OCI-LY3 (cell line): Measurements from ENCODE around the gene PTPRT.

Experiments
- H2AFZ ChIP-seq: fragments of 200-600, 300-600 bp; shearing (Covaris generic); 2 replicates; pipeline ENCODE4 v1.6.0; 2014; ENCODE audit warnings: antibody characterized with exemption, low read depth, low read length
- H3K27ac ChIP-seq: fragments of 200-600, 300-600 bp; sonication (generic); 2 replicates; pipeline ENCODE4 v1.5.1; 2014; ENCODE audit warnings: mild to moderate bottlenecking, low read length, moderate library complexity, mixed read lengths
- H3K27me3 ChIP-seq: fragments of 200-600, 300-600 bp; sonication (generic); 2 replicates; pipeline ENCODE4 v1.6.1; 2014; ENCODE audit warnings: low read depth, low read length, mixed read lengths
- H3K36me3 ChIP-seq: fragments of 200-600, 300-600 bp; sonication (generic); replicated peaks from 2 replicates; pipeline ENCODE3; 2014; ENCODE audit warnings: low read depth, low read length, mixed read lengths
- H3K4me1 ChIP-seq: fragments of 300-600, 200-600 bp; sonication (generic); 2 replicates; pipeline ENCODE4 v1.6.1; 2014; ENCODE audit warnings: low read length, mixed read lengths
- H3K4me2 ChIP-seq: fragments of 200-600, 300-600 bp; sonication (generic); 2 replicates; pipeline ENCODE4 v1.6.1; 2014; ENCODE audit warnings: low read length, mixed read lengths
- H3K4me3 ChIP-seq: fragments of 300-600, 200-600 bp; sonication (generic); 2 replicates; pipeline ENCODE4 v1.5.1; 2014; ENCODE audit warnings: antibody characterized with exemption, mild to moderate bottlenecking, low read length, moderate library complexity
- H3K79me2 ChIP-seq: fragments of 300-600, 200-600 bp; shearing (Covaris generic); 2 replicates; pipeline ENCODE4 v1.6.1; 2014; ENCODE audit warnings: mild to moderate bottlenecking, low read length, mixed read lengths
- H3K9ac ChIP-seq: fragments of 300-600, 200-600 bp; shearing (Covaris generic); 2 replicates; pipeline ENCODE4 v1.6.0; 2014; ENCODE audit warnings: mild to moderate bottlenecking, low read length, moderate library complexity
- H3K9me3 ChIP-seq: fragments of 200-600, 300-600 bp; shearing (Covaris generic); 2 replicates; pipeline ENCODE4 v1.6.1; 2014; ENCODE audit warnings: low read length, mixed read lengths; ENCODE audit not compliant: insufficient read depth
- H4K20me1 ChIP-seq: fragments of 200-600, 300-600 bp; sonication (generic); 2 replicates; pipeline ENCODE4 v1.6.1; 2016; ENCODE audit warnings: low read length, mixed read lengths; ENCODE audit not compliant: insufficient read depth
- EZH2phosphoT487 ChIP-seq: fragments of 200-600 bp; shearing (Covaris generic); IDR thresholded peaks from 2 replicates; pipeline ENCODE4 v1.6.1; 2018; ENCODE audit warnings: antibody characterized with exemption, mixed run types, low read depth
- TF ChIP-seq, protein P1 (sequence below): fragments of 200-600, 300-600 bp; sonication (generic); IDR thresholded peaks from 2 replicates; pipeline ENCODE4 v1.5.1; 2014; ENCODE audit warnings: antibody characterized with exemption, low read length, low read depth

PTPRT gene

DNA sequence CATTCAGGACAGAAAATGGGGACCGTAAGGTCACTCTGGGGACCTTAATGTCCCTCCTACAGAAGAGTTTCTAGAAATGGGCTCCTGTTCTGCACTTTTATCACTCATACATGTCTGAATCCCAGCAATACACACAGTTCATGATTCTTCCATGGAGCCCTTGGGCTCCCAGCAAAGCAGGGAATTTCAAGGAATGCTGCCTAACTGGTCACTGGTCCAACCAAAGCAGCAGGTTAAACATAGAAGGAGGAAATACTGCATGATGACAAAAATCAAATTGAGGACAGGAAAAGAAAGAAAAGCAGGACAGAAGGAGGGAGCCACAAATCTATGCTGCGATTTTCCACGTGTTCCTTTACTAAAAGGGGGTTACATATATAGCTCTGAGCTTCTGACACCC is 300.2 kb downstream of the PTPRT start:
- Histone ChIP-seq H3K9ac (no peak overlapping the region), H2AFZ (no peak overlapping the region), H3K4me3 (no peak overlapping the region), H3K4me2 (no peak overlapping the region), H3K4me1 (no peaks in the 10 kb centered on the region), H4K20me1 (no peaks in the 10 kb centered on the region), H3K36me3 (no peaks in the 10 kb centered on the region), H3K27me3 (no peaks in the 10 kb centered on the region), H3K79me2 (no peaks in the 10 kb centered on the region), H3K27ac (no peak overlapping the region), H3K9me3 (no peaks in the 10 kb centered on the region)
- TF ChIP-seq, protein P1, sequence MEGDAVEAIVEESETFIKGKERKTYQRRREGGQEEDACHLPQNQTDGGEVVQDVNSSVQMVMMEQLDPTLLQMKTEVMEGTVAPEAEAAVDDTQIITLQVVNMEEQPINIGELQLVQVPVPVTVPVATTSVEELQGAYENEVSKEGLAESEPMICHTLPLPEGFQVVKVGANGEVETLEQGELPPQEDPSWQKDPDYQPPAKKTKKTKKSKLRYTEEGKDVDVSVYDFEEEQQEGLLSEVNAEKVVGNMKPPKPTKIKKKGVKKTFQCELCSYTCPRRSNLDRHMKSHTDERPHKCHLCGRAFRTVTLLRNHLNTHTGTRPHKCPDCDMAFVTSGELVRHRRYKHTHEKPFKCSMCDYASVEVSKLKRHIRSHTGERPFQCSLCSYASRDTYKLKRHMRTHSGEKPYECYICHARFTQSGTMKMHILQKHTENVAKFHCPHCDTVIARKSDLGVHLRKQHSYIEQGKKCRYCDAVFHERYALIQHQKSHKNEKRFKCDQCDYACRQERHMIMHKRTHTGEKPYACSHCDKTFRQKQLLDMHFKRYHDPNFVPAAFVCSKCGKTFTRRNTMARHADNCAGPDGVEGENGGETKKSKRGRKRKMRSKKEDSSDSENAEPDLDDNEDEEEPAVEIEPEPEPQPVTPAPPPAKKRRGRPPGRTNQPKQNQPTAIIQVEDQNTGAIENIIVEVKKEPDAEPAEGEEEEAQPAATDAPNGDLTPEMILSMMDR: no peak
- TF ChIP-seq EZH2phosphoT487: no peak

DNA sequence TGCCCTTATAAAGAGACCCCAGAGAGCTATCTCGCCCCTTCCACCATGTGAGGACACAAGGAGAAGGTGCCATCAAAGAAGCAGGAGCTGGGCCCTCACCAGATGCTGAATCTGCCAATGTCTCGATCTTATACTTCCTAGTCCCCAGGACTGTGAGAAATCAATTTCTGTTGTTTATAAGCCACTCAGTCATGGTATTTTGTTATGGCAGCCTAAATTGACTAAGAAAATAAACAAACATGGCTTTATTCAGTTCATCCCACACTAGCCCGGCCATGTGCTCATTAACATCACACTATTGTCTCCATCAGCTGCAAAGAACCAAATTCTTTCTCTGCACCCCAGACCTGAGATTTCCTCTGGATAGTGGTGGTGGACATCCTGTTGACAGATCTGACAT is 302.4 kb downstream of the PTPRT start:
- Histone ChIP-seq H4K20me1 (no peaks in the 10 kb centered on the region), H3K4me3 (no peak overlapping the region), H3K4me2 (no peak overlapping the region), H3K9ac (no peak overlapping the region), H3K36me3 (no peaks in the 10 kb centered on the region), H3K9me3 (no peaks in the 10 kb centered on the region), H3K79me2 (no peaks in the 10 kb centered on the region), H3K27me3 (no peaks in the 10 kb centered on the region), H3K27ac (no peak overlapping the region), H2AFZ (no peak overlapping the region), H3K4me1 (no peaks in the 10 kb centered on the region)
- TF ChIP-seq, protein P1: no peak

DNA sequence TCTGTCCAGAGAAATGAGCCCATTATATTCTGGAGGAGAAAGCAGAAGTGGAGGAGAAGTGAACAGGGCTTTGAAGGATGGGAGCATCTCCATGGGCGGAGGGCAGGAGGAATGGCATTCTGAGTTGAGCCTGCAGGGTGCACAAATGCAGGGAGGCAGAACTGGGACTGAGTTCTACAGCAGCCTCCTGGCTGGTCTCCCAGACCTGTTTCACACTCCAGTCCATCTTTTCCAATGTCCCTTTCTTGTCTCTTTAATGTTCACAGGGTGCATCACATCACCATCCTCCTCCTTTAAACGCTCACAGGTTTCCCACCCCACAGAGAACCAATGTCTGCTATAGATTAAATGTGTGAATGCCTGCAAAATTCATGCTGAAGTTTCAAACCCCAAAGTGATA is 302.9 kb downstream of the PTPRT start:
- no peak overlapping the region for H3K27ac ChIP-seq
- no peaks in the 10 kb centered on the region for H3K4me1 ChIP-seq
- TF ChIP-seq EZH2phosphoT487: no peak
- TF ChIP-seq, protein P1: no peak
- H3K79me2 ChIP-seq: no peaks in the 10 kb centered on the region
- no peaks in the 10 kb centered on the region for H3K9me3 ChIP-seq
- H3K27me3 ChIP-seq: no peaks in the 10 kb centered on the region
- H2AFZ ChIP-seq: no peak overlapping the region
- H3K4me3 ChIP-seq: no peak overlapping the region
- no peak overlapping the region for H3K9ac ChIP-seq
- no peak overlapping the region for H3K4me2 ChIP-seq
- no peaks in the 10 kb centered on the region for H4K20me1 ChIP-seq
- H3K36me3 ChIP-seq: no peaks in the 10 kb centered on the region

DNA sequence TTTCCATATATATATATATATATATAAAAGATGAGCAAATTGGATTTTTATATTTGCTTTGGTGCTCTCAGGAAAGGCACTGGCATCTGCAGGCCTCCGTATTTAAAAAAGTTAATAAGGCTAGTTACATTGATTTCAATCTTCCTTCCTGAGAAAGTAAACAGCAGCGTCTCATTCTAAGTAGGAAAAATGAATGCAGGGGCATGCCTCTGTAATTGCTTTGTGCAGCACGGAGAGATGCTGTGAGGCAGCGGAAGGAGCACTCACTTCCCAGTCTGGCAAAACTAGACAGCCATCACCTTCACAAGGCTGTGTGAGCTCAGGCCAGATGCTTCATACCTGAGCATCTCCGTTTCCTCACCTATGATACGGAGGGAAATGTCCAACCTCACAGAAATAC is 303.7 kb downstream of the PTPRT start:
- Histone ChIP-seq H3K4me3 (no peak overlapping the region), H3K27me3 (no peaks in the 10 kb centered on the region), H2AFZ (no peak overlapping the region), H3K4me2 (no peak overlapping the region), H3K4me1 (no peaks in the 10 kb centered on the region), H3K36me3 (no peaks in the 10 kb centered on the region), H3K9me3 (no peaks in the 10 kb centered on the region), H4K20me1 (no peaks in the 10 kb centered on the region), H3K79me2 (no peaks in the 10 kb centered on the region), H3K27ac (no peak overlapping the region), H3K9ac (no peak overlapping the region)
- TF ChIP-seq, protein P1: no peak
- no peak for TF ChIP-seq EZH2phosphoT487
